Measurements from ENCODE around the gene CAMK4. TPM values are rescaled to one million over a fixed set of nuclear protein-coding genes. Genes with fewer than 3 reads are reported as not detected.

CAMK4 gene
- total RNA-seq, 1 donor from 2014 or later = 2.7 TPM

- ATAC-seq = no peak
- DNase-seq (ENCODE audit: low spot score) = no peak
Observed at GRCh38 chr5:111478898-111479297, 254.7 kb downstream of the CAMK4 start.

GRCh38 chr5:111480346-111480745 lies 256.2 kb downstream of the CAMK4 start:
- ATAC-seq (no peak), DNase-seq (ENCODE audit: low spot score) (no peak)

- DNase-seq (ENCODE audit: low spot score) = no peak
Observed at GRCh38 chr5:111486055-111486454, 261.9 kb downstream of the CAMK4 start.

GRCh38 chr5:111486926-111487325 lies 262.7 kb downstream of the CAMK4 start:
- DNase-seq (ENCODE audit: low spot score) = no peak
- no peak for ATAC-seq

More at GRCh38 chr5:111486055-111486454, 261.9 kb downstream of the CAMK4 start:
- no peak for ATAC-seq

GRCh38 chr5:111488353-111488752 lies 264.2 kb downstream of the CAMK4 start:
- DNase-seq (ENCODE audit: low spot score) = no peak
- ATAC-seq = no peak

- no peak for ATAC-seq
- no peak for DNase-seq (ENCODE audit: low spot score)
Observed at GRCh38 chr5:111493031-111493430, 268.8 kb downstream of the CAMK4 start.

- DNase-seq (ENCODE audit: low spot score) (no peak), ATAC-seq (no peak)
Observed at GRCh38 chr5:111494355-111494999, 270.3 kb downstream of the CAMK4 start.

GRCh38 chr5:111495159-111495558 lies 271.0 kb downstream of the CAMK4 start:
- ATAC-seq = no peak
- no peak for DNase-seq (ENCODE audit: low spot score)

- ATAC-seq (no peak), DNase-seq (ENCODE audit: low spot score) (no peak)
Observed at GRCh38 chr5:111498346-111498745, 274.2 kb downstream of the CAMK4 start.

- ATAC-seq (no peak), DNase-seq (ENCODE audit: low spot score) (no peak)
Observed at GRCh38 chr5:111502956-111503355, 278.8 kb downstream of the CAMK4 start.

- no peak for DNase-seq (ENCODE audit: low spot score)
- no peak for ATAC-seq
Observed at GRCh38 chr5:111505096-111505495, 280.9 kb downstream of the CAMK4 start.

- no peak for DNase-seq (ENCODE audit: low spot score)
- no peak for ATAC-seq
Observed at GRCh38 chr5:111507276-111507675, 283.1 kb downstream of the CAMK4 start.

GRCh38 chr5:111509119-111509518 lies 284.9 kb downstream of the CAMK4 start:
- no peak for ATAC-seq
- no peak for DNase-seq (ENCODE audit: low spot score)

- DNase-seq (ENCODE audit: low spot score) (no peak), ATAC-seq (no peak)
Observed at GRCh38 chr5:111511174-111511830, 287.1 kb downstream of the CAMK4 start.

GRCh38 chr5:111511831-111512374 lies 287.7 kb downstream of the CAMK4 start:
- ATAC-seq = no peak
- no peak for DNase-seq (ENCODE audit: low spot score)

- peak; percentile 97 for DNase-seq (ENCODE audit: low spot score)
- ATAC-seq = peak; percentile 94
Observed at GRCh38 chr5:111512375-111513130, 288.4 kb downstream of the CAMK4 start, which contains the start of gene STARD4. Gene STARD4, minus strand, starts transcription at chr5:111512535. Its CDS starts 5,102 bp downstream, at chr5:111507433.

- no peak for ATAC-seq
- DNase-seq (ENCODE audit: low spot score) = no peak
Observed at GRCh38 chr5:111513131-111513520, 288.9 kb downstream of the CAMK4 start.

GRCh38 chr5:111514087-111514486 lies 289.9 kb downstream of the CAMK4 start:
- no peak for DNase-seq (ENCODE audit: low spot score)
- no peak for ATAC-seq

- DNase-seq (ENCODE audit: low spot score) = no peak
- ATAC-seq = no peak
Observed at GRCh38 chr5:111517853-111518501, 293.8 kb downstream of the CAMK4 start.

GRCh38 chr5:111518777-111519176 lies 294.6 kb downstream of the CAMK4 start:
- no peak for DNase-seq (ENCODE audit: low spot score)

GRCh38 chr5:111520908-111521307 lies 296.7 kb downstream of the CAMK4 start:
- DNase-seq (ENCODE audit: low spot score) = no peak
- ATAC-seq = peak; percentile 40

More at GRCh38 chr5:111518777-111519176, 294.6 kb downstream of the CAMK4 start:
- ATAC-seq = no peak
